Stimulated activated CD4-positive, alpha-beta T cell treated with anti-CD3 and anti-CD28 coated beads, Interleukin-1b, Interleukin-23, amount 100 ng/mL, for 24 hours (primary cell): ENCODE results near the gene TP53.
A peak's percentile ranks its signal among the peaks of the same experiment; 100 is the strongest.
"Not testable (repeated sequence)": the region's sequence is repeated elsewhere in the genome, so short reads cannot be mapped to it uniquely, and the experiment has no call there.

ENCODE experiments used
- DNase-seq, 4 experiments: peaks; one replicate each; pipeline ENCODE4 v3.0.0-alpha.2; 2020; ENCODE audit warnings: low read depth in 4 of 4, low spot score in 1 of 4

Gene TP53

GRCh38 chr17:7632492-7632894 lies 54.8 kb downstream of the TP53 start:
- DNase-seq = no peak

- DNase-seq = no peak
Observed at GRCh38 chr17:7631398-7632380, 55.6 kb downstream of the TP53 start.

- DNase-seq = no peak
Observed at GRCh38 chr17:7629939-7630571, 57.2 kb downstream of the TP53 start, which contains the start of gene SHBG. SHBG (plus strand) TSS chr17:7630135; CDS start chr17:7630173, 38 bp downstream.

- DNase-seq = peak; percentile 58 to 82 (median 65)
Observed at GRCh38 chr17:7627250-7628121, 59.8 kb downstream of the TP53 start, which contains the start of gene SAT2. SAT2 (minus strand) TSS chr17:7627821; CDS start chr17:7627635, 186 bp downstream.

- no peak for DNase-seq
Observed at GRCh38 chr17:7626956-7627249, 60.4 kb downstream of the TP53 start.

GRCh38 chr17:7626307-7626706 lies 61.0 kb downstream of the TP53 start:
- DNase-seq = no peak

GRCh38 chr17:7625749-7626148 lies 61.5 kb downstream of the TP53 start:
- DNase-seq = not testable (repeated sequence)

- DNase-seq = no peak
Observed at GRCh38 chr17:7623661-7624060, 63.6 kb downstream of the TP53 start.

GRCh38 chr17:7620835-7621234 lies 66.5 kb downstream of the TP53 start:
- no peak for DNase-seq

- DNase-seq = no peak
Observed at GRCh38 chr17:7618608-7619007, 68.7 kb downstream of the TP53 start.
